Activated CD8-positive, alpha-beta memory T cell treated with anti-CD3 and anti-CD28 coated beads, Interleukin-2, amount 50 U/mL, for 48 hours (primary cell): ENCODE results near the gene DGKQ.
"Not testable (repeated sequence)": the region's sequence is repeated elsewhere in the genome, so short reads cannot be mapped to it uniquely, and the experiment has no call there.

ENCODE experiments used
- DNase-seq: peaks from one replicate; pipeline ENCODE4 v3.0.0-alpha.2; 2020

The DGKQ gene

DNA sequence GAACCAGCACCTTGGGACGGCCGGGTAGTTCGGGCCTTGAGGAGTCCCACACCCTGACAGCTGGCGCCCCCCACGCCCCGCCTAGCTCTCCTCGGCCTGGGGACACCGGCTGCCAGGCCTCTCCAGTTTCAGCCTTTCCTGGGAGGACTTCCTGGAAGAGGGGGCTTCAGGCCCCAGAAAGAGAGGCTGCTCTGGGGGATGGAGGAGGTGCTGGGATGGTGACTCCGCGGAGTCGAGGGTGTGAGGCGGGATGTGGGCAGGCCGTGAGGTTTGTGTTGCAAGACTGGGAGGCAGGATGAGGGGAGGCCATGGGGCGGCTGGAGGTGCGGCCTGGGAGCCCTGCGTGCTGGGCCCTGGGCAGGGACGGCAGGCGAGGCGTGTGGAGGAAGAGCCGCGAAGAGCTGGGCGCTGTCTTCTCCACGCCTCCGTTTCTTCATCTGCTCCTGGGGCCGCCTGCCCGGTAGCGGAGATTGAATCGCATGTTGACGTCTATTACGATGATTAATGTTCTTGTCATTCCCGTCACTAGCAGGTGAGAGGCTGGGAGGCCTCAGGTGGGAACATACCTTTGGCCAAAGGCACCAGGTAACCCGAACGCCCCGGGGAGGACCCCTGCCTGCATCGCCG lies 37.1 kb upstream of the DGKQ start:
- DNase-seq, result peak; percentile 86

- DNase-seq, result peak; percentile 92
These were observed 36.4 kb upstream of the DGKQ start for GRCh38 chr4:1009542-1010394.

DNA sequence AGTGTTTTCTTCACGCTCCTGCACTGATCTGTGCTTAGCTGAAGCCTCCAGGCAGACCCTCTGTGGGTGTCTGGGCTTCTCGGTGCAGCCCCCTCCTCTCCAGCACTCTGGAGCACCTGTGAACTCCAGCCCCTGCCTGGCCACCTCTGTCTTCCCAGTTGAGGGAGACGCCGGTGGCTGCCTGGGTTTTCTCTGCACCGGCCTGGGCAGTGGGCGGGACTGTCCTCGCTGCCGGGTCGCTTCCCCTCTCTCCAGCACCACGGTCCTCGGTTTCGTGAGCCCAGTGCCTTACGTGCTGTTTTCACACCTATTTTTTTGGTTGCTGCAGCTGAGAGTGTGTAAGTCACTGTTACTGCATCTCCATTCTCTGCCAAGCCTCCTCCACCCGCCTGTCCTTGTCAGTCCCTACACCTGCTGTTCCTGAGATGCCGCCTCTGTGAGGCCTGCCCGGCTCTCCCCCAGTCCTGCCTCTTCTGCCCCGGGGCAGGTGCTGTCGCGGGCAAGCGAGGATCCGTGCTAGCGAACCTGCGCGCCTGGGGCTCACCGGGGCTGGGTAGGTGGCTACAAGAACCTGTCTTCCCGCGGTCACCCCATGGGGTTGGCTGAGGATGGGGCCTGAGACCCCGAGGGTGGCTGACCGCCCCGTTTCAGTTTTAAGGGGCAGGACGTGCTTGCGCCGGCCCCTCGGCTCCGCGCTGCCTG lies 35.6 kb upstream of the DGKQ start:
- DNase-seq, result peak; percentile 72

DNA sequence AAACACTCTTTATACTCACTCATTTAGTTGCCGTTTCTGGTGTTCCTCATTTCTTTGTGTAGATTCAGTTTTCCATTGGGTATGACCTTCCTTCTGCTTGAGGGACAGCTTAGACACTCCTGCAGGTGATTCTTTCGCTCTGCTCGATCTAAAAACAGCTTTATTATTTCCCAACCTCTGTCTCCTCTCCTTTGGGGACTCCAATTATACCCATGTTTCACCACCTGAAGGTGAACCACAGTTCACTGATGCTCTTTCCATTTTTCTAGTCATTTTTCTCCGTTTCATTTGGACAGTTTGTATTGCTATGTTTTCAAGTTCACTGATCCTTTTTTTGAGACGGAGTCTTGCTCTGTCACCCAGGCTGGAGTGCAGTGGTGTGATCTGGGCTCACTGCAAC lies 33.5 kb upstream of the DGKQ start:
- DNase-seq, result no peak

DNA sequence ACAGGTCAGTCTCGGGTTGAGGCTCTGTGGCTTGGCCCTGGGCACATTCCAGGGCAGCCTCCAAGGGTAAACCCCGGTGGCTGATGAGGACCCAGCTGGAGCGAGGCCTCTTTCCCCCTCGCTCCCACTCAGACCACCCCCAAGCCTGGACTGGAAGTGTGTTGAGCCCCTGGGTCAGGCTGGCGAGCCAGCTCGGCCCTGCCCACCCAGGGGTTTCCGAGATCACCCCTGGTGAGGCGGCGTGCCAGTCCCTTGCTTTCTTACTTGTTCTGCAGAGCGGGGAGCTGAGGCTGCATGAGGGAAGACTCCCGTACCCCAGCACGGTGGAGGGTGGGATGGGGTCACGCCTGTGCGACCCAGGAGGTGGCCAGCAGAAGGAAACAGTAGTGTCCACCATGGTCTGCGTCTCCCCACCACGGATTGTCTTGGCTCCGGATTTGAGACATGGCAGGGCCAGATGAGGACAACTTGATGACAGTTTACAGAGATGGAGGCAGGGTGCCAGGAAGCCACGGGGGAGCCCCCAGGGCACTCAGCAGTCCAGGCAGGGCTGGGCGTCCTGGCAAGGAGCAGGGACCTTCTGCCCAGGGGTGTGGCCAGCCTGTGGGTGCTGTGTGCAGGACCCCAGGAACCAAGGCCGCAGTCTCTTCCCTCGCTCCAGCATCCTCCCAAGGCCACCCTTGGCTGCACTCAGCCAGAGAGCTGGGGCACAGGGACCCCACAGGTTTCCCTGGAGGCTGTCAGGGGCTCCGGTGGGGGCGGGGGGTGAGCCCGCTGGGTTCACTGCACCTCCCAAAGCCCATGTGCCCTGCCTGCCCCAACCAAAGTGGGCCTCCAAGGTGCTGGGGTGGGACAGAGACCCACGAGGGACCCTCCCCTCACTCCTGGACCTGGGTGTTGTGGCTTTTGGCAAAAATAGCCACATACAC lies 31.5 kb upstream of the DGKQ start:
- no peak for DNase-seq

DNA sequence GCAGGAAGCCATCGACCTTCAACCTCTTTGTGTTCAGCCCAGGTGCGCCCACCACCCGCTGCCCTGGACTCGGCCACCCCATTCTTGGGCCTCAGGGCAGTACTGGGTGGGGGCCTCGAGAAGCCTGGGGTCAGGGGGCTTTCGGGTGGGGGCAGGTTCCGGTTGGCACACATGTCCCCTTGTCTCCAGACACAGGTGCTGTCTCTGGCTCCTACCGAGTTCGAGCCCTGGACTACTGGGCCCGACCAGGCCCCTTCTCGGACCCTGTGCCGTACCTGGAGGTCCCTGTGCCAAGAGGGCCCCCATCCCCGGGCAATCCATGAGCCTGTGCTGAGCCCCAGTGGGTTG lies 30.7 kb upstream of the DGKQ start:
- DNase-seq, result no peak

DNA sequence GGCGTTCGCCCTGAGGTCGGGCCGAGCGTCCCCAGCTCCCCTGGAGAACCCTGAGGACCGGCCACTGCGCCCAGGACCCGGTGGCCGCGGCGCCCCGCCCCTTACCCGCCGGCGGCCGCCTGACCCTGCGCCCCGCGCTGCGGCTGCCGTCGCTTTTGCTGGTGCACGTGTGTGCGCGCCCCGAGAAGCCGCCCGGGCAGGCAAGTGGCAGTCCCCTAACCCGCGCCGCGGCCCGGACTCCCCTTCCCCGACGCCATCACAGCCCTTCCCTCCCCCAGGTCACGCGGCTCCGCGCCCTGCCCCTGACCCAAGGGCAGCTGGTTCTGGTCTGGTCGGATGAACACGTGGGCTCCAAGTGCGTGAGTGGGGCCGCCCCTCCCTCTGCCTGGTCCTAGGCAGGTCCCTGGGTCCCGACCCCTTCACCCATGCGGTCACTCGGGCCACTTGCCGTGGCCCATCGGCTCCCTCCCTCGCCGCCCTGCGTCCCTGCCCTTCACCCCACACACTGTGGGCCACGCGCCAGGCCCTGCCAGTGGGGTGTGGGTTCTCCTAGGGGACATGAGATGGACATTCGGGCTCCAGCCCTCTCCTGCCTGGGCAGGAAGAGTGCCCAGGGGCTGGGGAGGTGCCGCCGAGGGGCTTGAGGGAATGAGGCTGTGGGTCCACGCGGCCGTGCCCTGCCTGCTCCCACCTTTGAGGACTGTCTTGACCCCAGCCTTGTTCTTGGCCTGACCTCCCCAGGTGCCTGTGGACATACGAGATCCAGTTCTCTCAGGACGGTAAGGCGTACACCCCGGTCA lies 30.1 kb upstream of the DGKQ start:
- DNase-seq, result no peak

GRCh38 chr4:1002631-1003251 lies 29.4 kb upstream of the DGKQ start:
- DNase-seq, result no peak

GRCh38 chr4:1002131-1002630 lies 28.8 kb upstream of the DGKQ start:
- no peak for DNase-seq

DNA sequence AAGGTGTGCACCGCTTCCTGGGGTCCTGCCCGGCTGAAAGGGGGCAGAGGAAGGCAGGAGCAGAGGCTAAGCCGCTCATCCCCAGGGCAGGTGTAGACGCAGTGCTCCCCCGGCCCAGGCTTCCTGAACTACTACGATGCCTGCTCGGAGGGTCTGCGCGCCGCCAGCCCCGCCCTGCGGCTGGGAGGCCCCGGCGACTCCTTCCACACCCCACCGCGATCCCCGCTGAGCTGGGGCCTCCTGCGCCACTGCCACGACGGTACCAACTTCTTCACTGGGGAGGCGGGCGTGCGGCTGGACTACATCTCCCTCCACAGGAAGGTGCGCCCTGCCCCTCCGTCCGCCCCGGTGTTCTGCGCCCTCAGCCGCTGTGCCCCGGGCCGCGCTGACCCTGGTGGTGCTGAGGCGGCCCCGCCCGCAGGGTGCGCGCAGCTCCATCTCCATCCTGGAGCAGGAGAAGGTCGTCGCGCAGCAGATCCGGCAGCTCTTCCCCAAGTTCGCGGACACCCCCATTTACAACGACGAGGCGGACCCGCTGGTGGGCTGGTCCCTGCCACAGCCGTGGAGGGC lies 28.3 kb upstream of the DGKQ start:
- DNase-seq, result no peak

DNA sequence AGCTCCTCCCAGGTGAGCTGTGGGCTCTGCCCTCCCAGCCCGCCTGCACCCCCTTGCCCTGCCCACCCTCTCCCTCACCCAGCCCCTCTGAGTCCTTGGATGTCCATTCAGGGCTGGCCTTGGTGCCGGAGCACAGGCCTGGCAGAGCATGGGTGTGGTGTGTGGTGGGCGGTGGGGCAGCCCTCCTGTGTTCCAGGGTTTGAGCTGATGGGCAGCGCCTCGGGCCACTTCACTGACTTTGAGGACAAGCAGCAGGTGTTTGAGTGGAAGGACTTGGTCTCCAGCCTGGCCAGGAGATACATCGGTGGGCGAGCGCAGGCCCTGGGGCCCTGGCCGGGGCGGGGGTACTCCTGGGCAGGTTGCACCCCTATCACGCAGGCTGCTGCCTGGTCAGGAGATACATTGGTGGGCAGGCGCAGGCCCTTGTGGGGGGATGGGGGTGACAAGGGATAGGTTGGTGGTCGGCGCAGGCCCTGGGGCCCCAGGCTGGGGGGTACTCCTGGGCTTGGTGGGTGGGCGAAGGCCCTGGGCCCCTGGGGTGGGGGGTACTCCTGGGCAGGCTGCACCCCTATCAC lies 27.4 kb upstream of the DGKQ start:
- no peak for DNase-seq

- no peak for DNase-seq
These were observed 26.6 kb upstream of the DGKQ start for GRCh38 chr4:999882-1000425.

DNA sequence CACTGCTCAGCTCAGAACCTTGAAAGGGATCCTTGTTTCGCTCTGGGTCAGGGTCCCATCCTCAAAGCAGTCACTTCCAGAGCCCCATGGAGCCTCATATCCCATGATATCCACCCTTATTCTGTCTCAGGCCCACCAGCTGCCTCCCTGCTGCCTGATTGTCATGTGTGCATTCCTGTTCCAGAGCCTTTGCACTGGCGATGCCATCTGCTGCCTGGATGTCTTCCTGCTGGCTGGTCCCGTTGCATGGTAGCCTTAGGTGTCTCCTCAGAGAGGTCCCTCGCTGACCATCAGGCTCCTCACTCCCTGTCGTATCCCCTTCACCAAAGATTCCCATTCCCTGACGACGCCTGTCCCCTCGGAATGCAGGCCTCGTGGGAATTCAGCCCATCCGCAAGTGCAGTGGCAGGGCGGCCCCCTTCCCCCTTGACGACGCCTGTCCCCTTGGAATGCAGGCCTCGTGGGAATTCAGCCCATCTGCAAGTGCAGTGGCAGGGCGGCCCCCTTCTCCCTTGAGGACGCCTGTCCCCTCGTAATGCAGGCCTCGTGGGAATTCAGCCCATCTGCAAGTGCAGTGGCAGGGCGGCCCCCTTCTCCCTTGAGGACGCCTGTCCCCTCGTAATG lies 26.0 kb upstream of the DGKQ start:
- not testable (repeated sequence) for DNase-seq

DNA sequence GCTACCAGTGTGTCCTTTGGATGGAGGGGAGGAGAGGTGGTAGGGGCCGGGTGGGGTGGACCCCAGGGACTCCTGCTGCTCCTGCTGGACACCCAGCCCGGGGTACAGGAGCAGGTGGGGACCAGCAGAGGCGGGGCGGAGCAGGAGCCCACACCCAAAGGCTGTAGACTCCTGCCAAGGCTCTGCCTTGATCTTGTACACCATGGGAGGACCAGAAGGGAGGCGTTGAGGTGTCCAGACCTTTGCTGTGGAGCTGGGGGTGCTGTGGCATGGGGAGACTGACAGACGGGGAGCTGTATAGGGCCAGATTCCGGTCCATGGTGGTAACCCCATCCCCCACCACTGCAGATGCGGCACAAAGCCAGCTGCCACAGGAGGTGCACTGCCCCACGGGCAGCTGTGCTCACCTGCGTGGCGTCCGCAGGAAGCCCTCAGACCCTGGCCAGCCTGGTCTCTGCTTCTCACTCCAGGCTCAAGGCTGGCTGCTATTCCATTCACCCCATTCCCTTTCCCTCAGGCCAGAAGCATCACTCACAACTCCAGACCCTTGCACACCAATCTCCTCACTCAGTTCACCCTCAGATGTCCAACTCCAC lies 24.8 kb upstream of the DGKQ start:
- DNase-seq, result no peak

GRCh38 chr4:997375-998071 lies 24.2 kb upstream of the DGKQ start:
- no peak for DNase-seq

GRCh38 chr4:996997-997374 lies 23.6 kb upstream of the DGKQ start:
- no peak for DNase-seq

GRCh38 chr4:996030-996996 lies 22.9 kb upstream of the DGKQ start:
- no peak for DNase-seq
